ENCODE data around the gene SLC2A4RG. TPM values are rescaled to one million over a fixed set of nuclear protein-coding genes. Genes with fewer than 3 reads are reported as not detected.

SLC2A4RG gene
- total and polyA plus RNA-seq, 2 of the 13 experiments (the other 11 are each of a cell fraction or from before 2014, with no cell fraction given), result 91.4 to 95.9 TPM

GRCh38 chr20:63740627-63741353, 1.2 kb downstream of the SLC2A4RG start (continued):
- TF ChIP-seq FUBP1 (CRISPR knock-in tag; IDR thresholded peaks at IDR 0.05; ENCODE audit: borderline replicate concordance), result peak; percentile 40; the same call in 1 of the 2 replicates
- no peak; the same call in 1 of the 2 replicates for TF ChIP-seq TBP (CRISPR knock-in tag; IDR thresholded peaks at IDR 0.05)
- TF ChIP-seq HES4 (CRISPR knock-in tag; IDR thresholded peaks at IDR 0.05; ENCODE audit: borderline replicate concordance), result peak; percentile 85; the same call in 1 of the 2 replicates
- TF ChIP-seq ZNF766 (CRISPR knock-in tag; IDR thresholded peaks at IDR 0.05; ENCODE audit: borderline replicate concordance), result peak; percentile 98
- peak in 1 of 2 experiments; percentile 84; a peak in 2 of 4 replicates for TF ChIP-seq POLR2A (IDR thresholded peaks at IDR 0.05; ENCODE audit: insufficient read depth in 1 of 2, low read depth in 2 of 2, low read length in 2 of 2)
- TF ChIP-seq ELF4 (CRISPR knock-in tag; IDR thresholded peaks at IDR 0.05; ENCODE audit: borderline replicate concordance), result peak; percentile 83; the same call in 1 of the 2 replicates
- peak; percentile 81; the same call in 1 of the 2 replicates for TF ChIP-seq MTF1 (CRISPR knock-in tag; IDR thresholded peaks at IDR 0.05)
- TF ChIP-seq SMAD1 (CRISPR knock-in tag; IDR thresholded peaks at IDR 0.05; ENCODE audit: borderline replicate concordance, low read depth), result peak; percentile 83
- peak; percentile 86; the same call in 1 of the 2 replicates for TF ChIP-seq FOXJ3 (CRISPR knock-in tag; IDR thresholded peaks at IDR 0.05; ENCODE audit: borderline replicate concordance)
- TF ChIP-seq, protein P1, sequence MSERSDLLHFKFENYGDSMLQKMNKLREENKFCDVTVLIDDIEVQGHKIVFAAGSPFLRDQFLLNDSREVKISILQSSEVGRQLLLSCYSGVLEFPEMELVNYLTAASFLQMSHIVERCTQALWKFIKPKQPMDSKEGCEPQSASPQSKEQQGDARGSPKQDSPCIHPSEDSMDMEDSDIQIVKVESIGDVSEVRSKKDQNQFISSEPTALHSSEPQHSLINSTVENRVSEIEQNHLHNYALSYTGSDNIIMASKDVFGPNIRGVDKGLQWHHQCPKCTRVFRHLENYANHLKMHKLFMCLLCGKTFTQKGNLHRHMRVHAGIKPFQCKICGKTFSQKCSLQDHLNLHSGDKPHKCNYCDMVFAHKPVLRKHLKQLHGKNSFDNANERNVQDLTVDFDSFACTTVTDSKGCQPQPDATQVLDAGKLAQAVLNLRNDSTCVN (CRISPR knock-in tag; IDR thresholded peaks at IDR 0.05; ENCODE audit: borderline replicate concordance), result peak; percentile 77; the same call in 1 of the 2 replicates
- peak; percentile 87 for TF ChIP-seq NCOA2 (CRISPR knock-in tag; IDR thresholded peaks at IDR 0.05)
- TF ChIP-seq ZNF407 (CRISPR knock-in tag; IDR thresholded peaks at IDR 0.05; ENCODE audit: not compliant biosample characterization), result peak; percentile 85
- TF ChIP-seq ZC3H13 (CRISPR knock-in tag; IDR thresholded peaks at IDR 0.05), result peak; percentile 78; the same call in 1 of the 2 replicates
- TF ChIP-seq RFX1 (IDR thresholded peaks at IDR 0.05), result no peak
- peak; percentile 89 for TF ChIP-seq ZNF253 (CRISPR knock-in tag; IDR thresholded peaks at IDR 0.05; ENCODE audit: borderline replicate concordance)

All from HepG2 (cell line).